ENCODE results near the gene HPN.
"Not testable (repeated sequence)": the region's sequence is repeated elsewhere in the genome, so short reads cannot be mapped to it uniquely, and the experiment has no call there.

HPN gene

GRCh38 chr19:35028600-35028885, 13.0 kb upstream of the HPN start:
- not testable (repeated sequence) for DNase-seq

- DNase-seq, result not testable (repeated sequence)
Measured at GRCh38 chr19:35029275-35029736, 12.2 kb upstream of the HPN start.

DNA sequence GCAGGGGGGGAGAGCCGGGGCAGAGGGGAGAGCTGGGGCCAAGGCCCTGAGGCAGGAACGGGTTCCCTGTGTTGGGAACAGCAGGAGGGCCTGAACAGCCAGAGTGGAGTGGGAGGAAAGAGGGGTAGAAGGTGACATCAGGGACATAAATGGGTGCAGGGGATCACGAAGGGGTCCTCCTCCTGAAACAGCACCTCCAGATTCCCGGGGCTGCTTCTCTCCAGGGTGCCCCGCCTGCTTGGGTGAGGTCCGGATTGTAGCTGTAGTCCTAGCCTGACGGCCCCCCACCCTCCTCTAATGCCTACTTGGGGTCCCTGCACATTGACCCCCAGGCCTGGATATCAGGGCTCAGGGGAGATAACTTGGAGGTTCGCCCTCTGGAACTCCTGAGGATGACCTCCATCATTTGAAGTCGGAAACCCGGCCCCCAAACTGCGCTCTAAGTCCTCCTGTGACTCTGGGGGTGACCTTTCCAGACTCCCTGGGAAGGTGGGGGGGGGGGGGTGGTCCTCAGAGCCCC, 11.7 kb upstream of the HPN start:
- DNase-seq, result no peak

GRCh38 chr19:35030257-35031071, 11.1 kb upstream of the HPN start, which contains the start of gene SCN1B:
Gene SCN1B (plus strand): TSS chr19:35030470. CDS start chr19:35030821, 351 bp downstream.
- peak; percentile 31 for DNase-seq

GRCh38 chr19:35031072-35031881, 10.2 kb upstream of the HPN start:
- peak; percentile 25 for DNase-seq

GRCh38 chr19:35032356-35032865, 9.1 kb upstream of the HPN start:
- DNase-seq, result no peak

DNA sequence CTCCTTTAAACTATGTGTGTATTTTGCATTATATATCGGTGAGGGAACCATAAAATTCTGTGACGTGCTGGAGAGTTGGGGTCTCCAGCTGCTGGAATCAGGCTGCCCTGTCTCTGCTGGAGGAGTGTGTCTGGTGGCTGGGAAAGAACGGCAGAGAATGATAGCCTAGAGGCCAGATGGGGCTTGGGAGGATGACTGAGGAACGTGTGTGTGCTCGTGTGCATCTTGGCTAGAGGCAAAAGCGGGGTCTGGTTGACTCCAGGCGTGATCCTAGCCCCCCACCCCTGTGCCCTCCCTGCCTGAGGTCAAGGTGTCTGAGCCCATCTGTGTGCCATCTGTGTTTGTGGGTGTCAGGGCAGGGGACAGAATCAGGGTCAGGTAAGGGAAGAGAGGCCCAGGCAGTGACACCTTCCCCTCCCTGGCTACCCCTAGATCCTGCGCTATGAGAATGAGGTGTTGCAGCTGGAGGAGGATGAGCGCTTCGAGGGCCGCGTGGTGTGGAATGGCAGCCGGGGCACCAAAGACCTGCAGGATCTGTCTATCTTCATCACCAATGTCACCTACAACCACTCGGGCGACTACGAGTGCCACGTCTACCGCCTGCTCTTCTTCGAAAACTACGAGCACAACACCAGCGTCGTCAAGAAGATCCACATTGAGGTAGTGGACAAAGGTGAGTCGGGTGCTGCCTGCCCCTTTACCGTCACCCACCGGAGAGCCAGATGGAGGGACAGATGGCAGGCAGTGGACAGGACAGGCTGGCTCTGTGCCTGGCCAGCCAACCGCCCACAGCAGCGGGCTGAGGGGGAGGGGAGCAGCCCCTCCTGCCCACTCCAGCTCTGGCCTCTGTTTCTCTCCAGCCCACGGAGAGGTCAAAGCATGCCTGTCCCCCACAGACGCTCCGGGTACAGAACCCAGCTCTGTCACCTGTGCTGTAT, 8.2 kb upstream of the HPN start:
- DNase-seq, result no peak

GRCh38 chr19:35034005-35034502, 7.5 kb upstream of the HPN start:
- no peak for DNase-seq

- DNase-seq, result no peak
Measured at GRCh38 chr19:35034588-35035382, 6.7 kb upstream of the HPN start.

DNA sequence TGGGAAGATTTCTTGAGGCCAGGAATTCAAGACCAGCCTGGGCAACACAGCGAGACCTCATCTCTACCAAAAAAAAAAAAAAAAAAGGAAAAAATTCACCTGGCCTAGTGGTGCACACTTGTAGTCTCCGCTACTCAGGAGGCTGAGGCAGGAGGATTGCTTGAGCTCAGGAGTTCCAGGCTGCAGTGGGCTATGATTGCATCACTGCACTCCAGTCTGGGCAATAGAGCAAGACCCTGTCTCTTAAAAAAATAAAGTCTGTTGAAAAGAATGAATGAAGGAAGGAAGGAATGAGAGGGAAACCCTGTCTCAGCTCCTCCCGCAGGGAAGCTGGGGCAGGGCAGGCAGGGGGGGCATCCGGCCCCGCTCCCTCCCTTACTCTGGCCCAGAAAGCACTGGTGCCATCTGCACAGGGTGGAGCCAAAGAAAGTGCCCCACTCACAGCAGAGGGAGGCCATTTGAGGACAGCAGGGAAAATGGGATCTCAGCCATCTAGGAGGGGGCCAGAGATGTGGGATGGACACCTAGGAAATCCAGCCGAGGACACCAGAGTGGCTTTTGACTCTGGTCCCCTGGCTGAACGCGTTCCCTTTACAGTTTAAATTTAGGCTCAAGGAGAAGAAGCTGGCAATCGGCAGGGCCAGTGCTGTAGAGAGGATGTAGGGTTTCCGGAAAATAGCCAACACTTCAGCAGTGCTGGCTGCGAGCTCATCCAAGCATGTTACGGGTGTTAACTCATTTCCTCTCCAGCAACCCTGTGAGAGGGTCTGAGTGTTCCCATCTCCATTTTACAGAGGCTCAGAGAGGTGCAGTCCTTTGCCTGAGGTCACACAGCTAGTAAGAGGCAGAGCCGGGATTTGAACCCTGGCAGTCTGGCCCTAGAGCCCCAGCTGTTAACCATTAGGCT, 3.6 kb upstream of the HPN start:
- DNase-seq, result no peak

- no peak for DNase-seq
Measured at GRCh38 chr19:35038623-35039512, 2.7 kb upstream of the HPN start.

GRCh38 chr19:35039881-35040825, 1.4 kb upstream of the HPN start:
- DNase-seq, result no peak

- no peak for DNase-seq
Measured at GRCh38 chr19:35040826-35041547, 534 bp upstream of the HPN start.

GRCh38 chr19:35042056-35042730, 672 bp downstream of the HPN start:
- no peak for DNase-seq

GRCh38 chr19:35042954-35043604, 1.6 kb downstream of the HPN start:
- no peak for DNase-seq

DNA sequence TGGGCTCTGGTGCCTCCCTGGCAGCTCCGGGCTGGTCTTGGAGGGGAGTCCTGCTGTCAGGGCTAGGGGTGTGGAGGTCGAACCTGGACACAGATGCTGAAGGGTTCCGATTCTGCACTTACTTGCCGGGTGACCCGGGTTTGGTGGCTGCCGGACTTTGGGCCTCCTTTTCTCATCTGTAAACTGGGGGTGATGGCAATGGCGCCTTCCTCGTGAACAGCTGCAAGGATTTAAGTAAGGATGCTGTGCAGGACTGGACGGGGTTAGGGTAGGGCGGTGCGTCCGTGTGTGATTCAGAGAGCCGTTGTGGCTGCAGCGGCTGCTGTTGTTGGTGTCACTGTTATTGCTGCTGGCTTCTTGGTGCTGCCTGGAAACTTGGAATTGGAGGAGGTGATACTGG, 2.4 kb downstream of the HPN start:
- no peak for DNase-seq
